GM23338 (cell line): ENCODE results near the gene EZR. TPM values are rescaled to one million over a fixed set of nuclear protein-coding genes. Genes with fewer than 3 reads are reported as not detected.

Experiments used
- ATAC-seq: fragments of 200-7000 bp; cut with Tn5 transposase; 3 replicates; pipeline ENCODE4 v1.9.1; 2020
- DNase-seq: peaks from one replicate; pipeline ENCODE4 v3.0.0-alpha.2; 2015; ENCODE audit warnings: low spot score
- H2AFZ ChIP-seq: fragments of 200-600 bp; sonication (generic); 2 replicates; pipeline ENCODE4 v1.8.0; 2016; ENCODE audit warnings: antibody characterized with exemption, mild to moderate bottlenecking, moderate library complexity
- H3F3A ChIP-seq: fragments of 200-600 bp; sonication (generic); replicated peaks from 2 replicates; pipeline ENCODE4 v1.8.0; 2017; ENCODE audit warnings: antibody characterized with exemption, mixed run types, low read depth
- H3K27ac ChIP-seq: fragments of 200-600 bp; sonication (generic); 2 replicates; pipeline ENCODE4 v1.6.1; 2016; ENCODE audit warnings: low read depth
- H3K27me3 ChIP-seq: fragments of 200-600 bp; sonication (generic); 2 replicates; pipeline ENCODE4 v1.8.0; 2016; ENCODE audit warnings: mild to moderate bottlenecking, mixed run types, moderate library complexity; ENCODE audit not compliant: insufficient read depth
- H3K36me3 ChIP-seq: fragments of 200-600 bp; sonication (generic); 2 replicates; pipeline ENCODE4 v1.8.0; 2016; ENCODE audit warnings: mild to moderate bottlenecking; ENCODE audit not compliant: insufficient read depth
- H3K4me1 ChIP-seq: fragments of 200-600 bp; sonication (generic); 2 replicates; pipeline ENCODE4 v1.8.0; 2016; ENCODE audit warnings: mild to moderate bottlenecking, moderate library complexity; ENCODE audit not compliant: insufficient read depth
- H3K4me2 ChIP-seq: fragments of 200-600 bp; sonication (generic); 2 replicates; pipeline ENCODE4 v1.7.1; 2017; ENCODE audit warnings: mixed run types
- H3K4me3 ChIP-seq: fragments of 200-600 bp; sonication (generic); 2 replicates; pipeline ENCODE4 v1.6.1; 2016; ENCODE audit warnings: mixed run types
- H3K79me2 ChIP-seq: fragments of 200-600 bp; sonication (generic); replicated peaks from 2 replicates; pipeline ENCODE4 v1.8.0; 2017; ENCODE audit warnings: mild to moderate bottlenecking; ENCODE audit not compliant: insufficient read depth
- H3K9me2 ChIP-seq: fragments of 200-600 bp; sonication (generic); 2 replicates; pipeline ENCODE4 v1.8.0; 2017; ENCODE audit not compliant: insufficient read depth
- H4K20me1 ChIP-seq: fragments of 200-600 bp; sonication (generic); replicated peaks from 2 replicates; pipeline ENCODE4 v1.8.0; 2017; ENCODE audit warnings: mild to moderate bottlenecking; ENCODE audit not compliant: insufficient read depth
- H3K27ac Mint-ChIP-seq: 2 replicates; pipeline ENCODE4 v1.8.0; 2020; ENCODE audit warnings: inconsistent platforms, mild to moderate bottlenecking, moderate library complexity, mixed read lengths
- H3K27me3 Mint-ChIP-seq: 3 replicates; pipeline ENCODE4 v1.8.0; 2022; ENCODE audit warnings: low read depth, mild to moderate bottlenecking, moderate library complexity, mixed read lengths, inconsistent platforms; ENCODE audit not compliant: insufficient read depth, poor library complexity
- H3K36me3 Mint-ChIP-seq: 3 replicates; pipeline ENCODE4 v1.8.0; 2021; ENCODE audit warnings: low read depth, mild to moderate bottlenecking, inconsistent platforms, moderate library complexity, mixed read lengths
- H3K4me1 Mint-ChIP-seq: 3 replicates; pipeline ENCODE4 v1.8.0; 2020; ENCODE audit warnings: mild to moderate bottlenecking, inconsistent platforms, mixed read lengths
- H3K4me3 Mint-ChIP-seq: 3 replicates; pipeline ENCODE4 v1.8.0; 2021; ENCODE audit warnings: moderate library complexity, mild to moderate bottlenecking, inconsistent platforms, mixed read lengths
- H3K9me3 Mint-ChIP-seq: 3 replicates; pipeline ENCODE4 v1.8.0; 2020; ENCODE audit warnings: moderate library complexity, mild to moderate bottlenecking, inconsistent platforms, mixed read lengths
- EZH2phosphoT487 ChIP-seq: fragments of 200-600 bp; sonication (generic); IDR thresholded peaks from one replicate; pipeline ENCODE4 v1.8.1; 2018; ENCODE audit warnings: antibody characterized with exemption; ENCODE audit not compliant: unreplicated experiment
- NANOG ChIP-seq: IDR thresholded peaks from 2 replicates; pipeline ENCODE4 v1.6.1; 2016; ENCODE audit warnings: antibody characterized with exemption, borderline replicate concordance
- POLR2AphosphoS5 ChIP-seq: IDR thresholded peaks from 2 replicates; pipeline ENCODE4 v1.6.1; 2016; ENCODE audit warnings: antibody characterized with exemption, low read depth
- REST ChIP-seq: IDR thresholded peaks from one replicate; pipeline ENCODE4 v1.6.1; 2018; ENCODE audit warnings: antibody characterized with exemption; ENCODE audit not compliant: unreplicated experiment
- STAT1 ChIP-seq: IDR thresholded peaks from one replicate; pipeline ENCODE4 v1.6.1; 2016; ENCODE audit warnings: antibody characterized with exemption; ENCODE audit not compliant: unreplicated experiment
- ZNF462 ChIP-seq: fragments of 250-450 bp; sonication (Bioruptor Pico); IDR thresholded peaks from 2 replicates; pipeline ENCODE4 v1.5.0; 2020; ENCODE audit warnings: mild to moderate bottlenecking, moderate library complexity
- polyA plus RNA-seq: library from polyadenylated mRNA; unstranded; fragments of >200 nt; fragmentation: Nextera tagmentation; extraction: Ambion mirVana; gene quantifications from 2 replicates; pipeline ENCODE4 v1.2.1, GENCODE V29; 2016
- total RNA-seq: library from RNA; depleted of rRNA; stranded (reverse); fragments of >200 nt; shearing (Covaris generic); gene quantifications from 2 replicates; pipeline ENCODE4 v1.2.3, GENCODE V29; 2014

Gene EZR
- total and polyA plus RNA-seq, 2 experiments from 2014 or later, result 199 to 208 TPM

- TF ChIP-seq STAT1, result no peak
- TF ChIP-seq EZH2phosphoT487, result no peak
- TF ChIP-seq NANOG, result no peak
- no peak for TF ChIP-seq POLR2AphosphoS5
- TF ChIP-seq ZNF462, result no peak
- TF ChIP-seq REST, result no peak
- Histone ChIP-seq H3K27ac (0 out of 2 replicates have a peak overlapping the region, but pooled peaks have one; percentile 50), H3K4me1 (peaks cover 8% of the 10 kb centered on the region), H3K4me3 (no peak overlapping the region), H3K79me2 (peaks cover 46% of the 10 kb centered on the region), H2AFZ (no peak overlapping the region), H3K4me2 (no peak overlapping the region), H3K27me3 (no peaks in the 10 kb centered on the region), H3F3A (peaks cover 53% of the 10 kb centered on the region), H3K9me2 (no peaks in the 10 kb centered on the region), H3K36me3 (peaks cover 71% of the 10 kb centered on the region), H4K20me1 (peaks cover 53% of the 10 kb centered on the region)
- Mint-ChIP-seq H3K9me3 (no peaks in the 10 kb centered on the region), H3K27me3 (peaks cover 22% of the 10 kb centered on the region), H3K4me1 (peaks cover 45% of the 10 kb centered on the region), H3K4me3 (no peak overlapping the region), H3K36me3 (peaks cover 94% of the 10 kb centered on the region), H3K27ac (peak overlapping the region; percentile 77; the same call in 1 of the 2 replicates)
- DNase-seq (no peak), ATAC-seq (no peak)
Measured at GRCh38 chr6:158774717-158775449, 44.3 kb downstream of the EZR start.
